PFSK-1 (cell line): Measurements from ENCODE around the gene CYP4F3. TPM values are rescaled to one million over a fixed set of nuclear protein-coding genes. Genes with fewer than 3 reads are reported as not detected.

Source experiments
- FOXP2 ChIP-seq: optimal IDR thresholded peaks from 2 replicates; pipeline ENCODE3; 2011; ENCODE audit warnings: borderline replicate concordance, control low read depth, inconsistent platforms; ENCODE audit not compliant: insufficient read depth; ENCODE audit errors: extremely low read length, extremely low read depth
- POLR2AphosphoS5 ChIP-seq: IDR thresholded peaks from 2 replicates; pipeline ENCODE4 v1.6.1; 2012; ENCODE audit warnings: low read depth, mild to moderate bottlenecking, control low read depth, low read length, moderate library complexity
- SIN3A ChIP-seq: IDR thresholded peaks from 2 replicates; pipeline ENCODE4 v1.6.1; 2012; ENCODE audit warnings: mild to moderate bottlenecking, low read length, moderate library complexity, borderline replicate concordance; ENCODE audit not compliant: insufficient read depth
- TAF1 ChIP-seq: IDR thresholded peaks from 2 replicates; pipeline ENCODE4 v1.6.1; 2012; ENCODE audit warnings: low read length, control low read depth, borderline replicate concordance; ENCODE audit not compliant: insufficient read depth
- polyA plus RNA-seq: library from polyadenylated mRNA; unstranded; fragments of >200 nt; gene quantifications from one replicate; pipeline ENCODE4 v1.2.1, GENCODE V29; 2012; ENCODE audit warnings: low read depth, missing spikeins; ENCODE audit not compliant: insufficient read length
- TF ChIP-seq, protein P1 (sequence below), 2 experiments: IDR thresholded peaks; 2 replicates each; pipeline versions ENCODE4 v1.6.1 to v1.8.0; 2011 to 2012; ENCODE audit warnings: low read depth in 2 of 2, low read length in 2 of 2, control low read depth in 1 of 2, inconsistent platforms in 1 of 2, mild to moderate bottlenecking in 1 of 2, moderate library complexity in 1 of 2; ENCODE audit not compliant: insufficient read depth in 1 of 2

The CYP4F3 gene
- not detected for polyA plus RNA-seq

GRCh38 chr19:15640294-15640903 lies at the start of gene CYP4F3:
CYP4F3 (plus strand) TSS chr19:15640897; CDS start chr19:15641416, 519 bp downstream.
- TF ChIP-seq SIN3A (no peak), TAF1 (no peak), FOXP2 (no peak), POLR2AphosphoS5 (no peak)
- TF ChIP-seq, protein P1, sequence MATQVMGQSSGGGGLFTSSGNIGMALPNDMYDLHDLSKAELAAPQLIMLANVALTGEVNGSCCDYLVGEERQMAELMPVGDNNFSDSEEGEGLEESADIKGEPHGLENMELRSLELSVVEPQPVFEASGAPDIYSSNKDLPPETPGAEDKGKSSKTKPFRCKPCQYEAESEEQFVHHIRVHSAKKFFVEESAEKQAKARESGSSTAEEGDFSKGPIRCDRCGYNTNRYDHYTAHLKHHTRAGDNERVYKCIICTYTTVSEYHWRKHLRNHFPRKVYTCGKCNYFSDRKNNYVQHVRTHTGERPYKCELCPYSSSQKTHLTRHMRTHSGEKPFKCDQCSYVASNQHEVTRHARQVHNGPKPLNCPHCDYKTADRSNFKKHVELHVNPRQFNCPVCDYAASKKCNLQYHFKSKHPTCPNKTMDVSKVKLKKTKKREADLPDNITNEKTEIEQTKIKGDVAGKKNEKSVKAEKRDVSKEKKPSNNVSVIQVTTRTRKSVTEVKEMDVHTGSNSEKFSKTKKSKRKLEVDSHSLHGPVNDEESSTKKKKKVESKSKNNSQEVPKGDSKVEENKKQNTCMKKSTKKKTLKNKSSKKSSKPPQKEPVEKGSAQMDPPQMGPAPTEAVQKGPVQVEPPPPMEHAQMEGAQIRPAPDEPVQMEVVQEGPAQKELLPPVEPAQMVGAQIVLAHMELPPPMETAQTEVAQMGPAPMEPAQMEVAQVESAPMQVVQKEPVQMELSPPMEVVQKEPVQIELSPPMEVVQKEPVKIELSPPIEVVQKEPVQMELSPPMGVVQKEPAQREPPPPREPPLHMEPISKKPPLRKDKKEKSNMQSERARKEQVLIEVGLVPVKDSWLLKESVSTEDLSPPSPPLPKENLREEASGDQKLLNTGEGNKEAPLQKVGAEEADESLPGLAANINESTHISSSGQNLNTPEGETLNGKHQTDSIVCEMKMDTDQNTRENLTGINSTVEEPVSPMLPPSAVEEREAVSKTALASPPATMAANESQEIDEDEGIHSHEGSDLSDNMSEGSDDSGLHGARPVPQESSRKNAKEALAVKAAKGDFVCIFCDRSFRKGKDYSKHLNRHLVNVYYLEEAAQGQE (IDR thresholded peaks at IDR 0.05; ENCODE audit: insufficient read depth in 1 of 2, low read depth in 2 of 2, low read length in 2 of 2): no peak

GRCh38 chr19:15591796-15592195 lies 48.9 kb upstream of the CYP4F3 start:
- TF ChIP-seq SIN3A (no peak), FOXP2 (no peak), POLR2AphosphoS5 (no peak), TAF1 (no peak)
- TF ChIP-seq, protein P1 (IDR thresholded peaks at IDR 0.05; ENCODE audit: insufficient read depth in 1 of 2, low read depth in 2 of 2, low read length in 2 of 2): no peak

DNA sequence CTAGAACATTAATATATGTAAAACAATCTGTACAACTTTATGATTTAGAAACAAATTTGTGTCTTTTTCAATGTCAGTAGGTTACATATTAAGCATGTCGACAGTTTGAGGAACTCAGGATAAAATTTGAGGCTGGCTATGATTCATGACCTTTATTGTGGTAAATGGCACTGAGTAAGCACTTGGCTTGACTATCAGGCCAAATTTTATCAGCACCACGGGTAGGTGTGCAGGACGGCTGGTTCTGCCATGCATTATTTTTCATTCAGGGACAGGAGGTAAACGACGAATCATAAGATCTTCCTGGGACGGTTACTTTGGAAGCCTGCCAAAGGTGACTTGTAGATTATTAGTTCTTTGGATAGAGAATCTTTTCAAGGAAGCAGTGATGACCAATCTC lies 45.6 kb upstream of the CYP4F3 start:
- TF ChIP-seq SIN3A (no peak), POLR2AphosphoS5 (no peak), TAF1 (no peak), FOXP2 (no peak)
- TF ChIP-seq, protein P1 (IDR thresholded peaks at IDR 0.05; ENCODE audit: insufficient read depth in 1 of 2, low read depth in 2 of 2, low read length in 2 of 2): no peak

GRCh38 chr19:15609261-15609660 lies 31.4 kb upstream of the CYP4F3 start:
- TF ChIP-seq SIN3A (no peak), TAF1 (no peak), FOXP2 (no peak), POLR2AphosphoS5 (no peak)
- TF ChIP-seq, protein P1 (IDR thresholded peaks at IDR 0.05; ENCODE audit: insufficient read depth in 1 of 2, low read depth in 2 of 2, low read length in 2 of 2): no peak

GRCh38 chr19:15612342-15612741 lies 28.4 kb upstream of the CYP4F3 start:
- TF ChIP-seq SIN3A (no peak), FOXP2 (no peak), TAF1 (no peak), POLR2AphosphoS5 (no peak)
- TF ChIP-seq, protein P1 (IDR thresholded peaks at IDR 0.05; ENCODE audit: insufficient read depth in 1 of 2, low read depth in 2 of 2, low read length in 2 of 2): no peak
